WTC11 (cell line): ENCODE results near the gene PKP1. TPM values are rescaled to one million over a fixed set of nuclear protein-coding genes. Genes with fewer than 3 reads are reported as not detected.
A peak's percentile ranks its signal among the peaks of the same experiment; 100 is the strongest.

ENCODE experiments used
- ATAC-seq: fragments of 200-7000 bp; cut with Tn5 transposase; 2 replicates; pipeline ENCODE4 v1.10.0; 2021; ENCODE audit warnings: mild to moderate bottlenecking, moderate library complexity
- CTCF ChIA-PET: fragments of 300-600 bp; sonication (Branson Sonifier 250); formaldehyde crosslinking; loops from one replicate; lab custom pipeline; 2021; ENCODE audit warnings: antibody characterized with exemption; lab: Charles Lee
- POLR2A ChIA-PET: fragments of 350-600 bp; sonication (Branson Sonifier 250); formaldehyde crosslinking; loops from one replicate; lab custom pipeline; 2021; ENCODE audit warnings: antibody characterized with exemption; lab: Charles Lee
- DNase-seq: peaks from one replicate; pipeline ENCODE4 v3.0.0; 2021; ENCODE audit warnings: low spot score
- H3K27ac Mint-ChIP-seq: 2 replicates; pipeline ENCODE4 v1.8.0; 2021; ENCODE audit warnings: mixed read lengths
- H3K27me3 Mint-ChIP-seq: 2 replicates; pipeline ENCODE4 v1.8.0; 2021; ENCODE audit warnings: low read depth, mild to moderate bottlenecking, moderate library complexity, mixed read lengths
- H3K36me3 Mint-ChIP-seq: 2 replicates; pipeline ENCODE4 v1.8.0; 2021; ENCODE audit warnings: mixed read lengths
- H3K4me1 Mint-ChIP-seq: 2 replicates; pipeline ENCODE4 v1.8.0; 2022; ENCODE audit warnings: mixed read lengths
- H3K4me3 Mint-ChIP-seq: 2 replicates; pipeline ENCODE4 v1.8.0; 2021; ENCODE audit warnings: mild to moderate bottlenecking, moderate library complexity, mixed read lengths
- H3K9me3 Mint-ChIP-seq: 2 replicates; pipeline ENCODE4 v1.8.0; 2021; ENCODE audit warnings: mixed read lengths
- ARID4B ChIP-seq: sonication (generic); formaldehyde crosslinking; IDR thresholded peaks from 2 replicates; pipeline ENCODE4 v1.8.0; 2023; ENCODE audit warnings: missing genetic modification reagents, mild to moderate bottlenecking, borderline replicate concordance
- ATF2 ChIP-seq: sonication (generic); formaldehyde crosslinking; IDR thresholded peaks from 2 replicates; pipeline ENCODE4 v1.8.1; 2022; ENCODE audit warnings: low read depth, missing genetic modification reagents, borderline replicate concordance
- CREB1 ChIP-seq: sonication (generic); formaldehyde crosslinking; IDR thresholded peaks from 2 replicates; pipeline ENCODE4 v1.8.0; 2023; ENCODE audit warnings: mild to moderate bottlenecking, missing genetic modification reagents
- CREM ChIP-seq: sonication (generic); formaldehyde crosslinking; IDR thresholded peaks from 2 replicates; pipeline ENCODE4 v1.8.1; 2022; ENCODE audit warnings: mild to moderate bottlenecking, missing genetic modification reagents, moderate library complexity
- E2F1 ChIP-seq: sonication (generic); formaldehyde crosslinking; IDR thresholded peaks from 2 replicates; pipeline ENCODE4 v1.8.0; 2022; ENCODE audit warnings: mild to moderate bottlenecking, missing genetic modification reagents
- E2F4 ChIP-seq: sonication (generic); formaldehyde crosslinking; IDR thresholded peaks from 2 replicates; pipeline ENCODE4 v1.8.1; 2022; ENCODE audit warnings: low read depth, mild to moderate bottlenecking, moderate library complexity, missing genetic modification reagents, borderline replicate concordance
- ELF4 ChIP-seq: sonication (generic); formaldehyde crosslinking; IDR thresholded peaks from 2 replicates; pipeline ENCODE4 v1.8.1; 2022; ENCODE audit warnings: low read depth, mild to moderate bottlenecking, moderate library complexity, missing genetic modification reagents
- EMX1 ChIP-seq: fragments of 250-450 bp; sonication (Bioruptor Pico); IDR thresholded peaks from 2 replicates; pipeline ENCODE4 v1.8.0; 2021; ENCODE audit warnings: mild to moderate bottlenecking
- FOXP1 ChIP-seq: sonication (generic); formaldehyde crosslinking; IDR thresholded peaks from 2 replicates; pipeline ENCODE4 v1.8.0; 2022; ENCODE audit warnings: missing genetic modification reagents, mild to moderate bottlenecking, moderate library complexity, borderline replicate concordance
- GABPB1 ChIP-seq: sonication (generic); formaldehyde crosslinking; IDR thresholded peaks from 2 replicates; pipeline ENCODE4 v1.8.1; 2023; ENCODE audit warnings: mild to moderate bottlenecking, missing genetic modification reagents
- GTF2I ChIP-seq: fragments of 250-450 bp; sonication (Bioruptor Pico); conservative IDR thresholded peaks from 2 replicates; pipeline ENCODE4 v1.4.0; 2021; ENCODE audit warnings: mild to moderate bottlenecking
- JUN ChIP-seq: sonication (generic); formaldehyde crosslinking; IDR thresholded peaks from 2 replicates; pipeline ENCODE4 v1.8.0; 2023; ENCODE audit warnings: mild to moderate bottlenecking, missing genetic modification reagents
- MAX ChIP-seq: sonication (generic); formaldehyde crosslinking; IDR thresholded peaks from 2 replicates; pipeline ENCODE4 v1.8.0; 2022; ENCODE audit warnings: mild to moderate bottlenecking, missing genetic modification reagents
- NFYB ChIP-seq: sonication (generic); formaldehyde crosslinking; conservative IDR thresholded peaks from 2 replicates; pipeline ENCODE4 v1.8.0; 2022; ENCODE audit warnings: low read depth, missing genetic modification reagents
- NR2C2 ChIP-seq: sonication (generic); formaldehyde crosslinking; IDR thresholded peaks from 2 replicates; pipeline ENCODE4 v1.8.0; 2022; ENCODE audit warnings: mild to moderate bottlenecking, missing genetic modification reagents
- PREB ChIP-seq: sonication (generic); formaldehyde crosslinking; IDR thresholded peaks from 2 replicates; pipeline ENCODE4 v1.8.1; 2022; ENCODE audit warnings: mild to moderate bottlenecking, missing genetic modification reagents, moderate library complexity, borderline replicate concordance
- TEAD1 ChIP-seq: sonication (generic); formaldehyde crosslinking; IDR thresholded peaks from 2 replicates; pipeline ENCODE4 v1.8.0; 2022; ENCODE audit warnings: mild to moderate bottlenecking, missing genetic modification reagents
- ZBTB21 ChIP-seq: sonication (generic); formaldehyde crosslinking; IDR thresholded peaks from 2 replicates; pipeline ENCODE4 v1.8.1; 2023; ENCODE audit warnings: mild to moderate bottlenecking, missing genetic modification reagents, borderline replicate concordance
- ZNF263 ChIP-seq: sonication (generic); formaldehyde crosslinking; IDR thresholded peaks from 2 replicates; pipeline ENCODE4 v1.8.1; 2022; ENCODE audit warnings: low read depth, mild to moderate bottlenecking, moderate library complexity, missing genetic modification reagents
- ZNF281 ChIP-seq: sonication (generic); formaldehyde crosslinking; IDR thresholded peaks from 2 replicates; pipeline ENCODE4 v1.8.0; 2023; ENCODE audit warnings: mild to moderate bottlenecking, missing genetic modification reagents
- ZNF416 ChIP-seq: fragments of 250-450 bp; sonication (Bioruptor Pico); IDR thresholded peaks from 2 replicates; pipeline ENCODE4 v1.9.0; 2021; ENCODE audit warnings: mild to moderate bottlenecking, inconsistent platforms
- total RNA-seq: library from RNA; stranded (reverse); gene quantifications from 3 replicates; pipeline ENCODE4 v1.2.3, GENCODE V29; 2021

PKP1 gene
- total RNA-seq, 1 experiment from 2014 or later, result 0.24 TPM

- TF ChIP-seq FOXP1 (CRISPR knock-in tag) (no peak), CREB1 (no peak), E2F1 (CRISPR knock-in tag) (no peak), ELF4 (CRISPR knock-in tag) (no peak), GABPB1 (CRISPR knock-in tag) (no peak), MAX (no peak), JUN (CRISPR knock-in tag) (no peak)
These were observed 88.0 kb downstream of the PKP1 start (continued) for GRCh38 chr1:201371276-201371675.

GRCh38 chr1:201371792-201372191, 88.5 kb downstream of the PKP1 start:
- no peaks in the 10 kb centered on the region for H3K36me3 Mint-ChIP-seq
- H3K27ac Mint-ChIP-seq, result no peak overlapping the region
- no peak overlapping the region for H3K4me3 Mint-ChIP-seq
- ChIA-PET CTCF (interaction anchor here (1.1 to 2.6 kb wide), 6 partner anchors 9 to 112 kb away, joined by 3 to 13 read pairs (median 4); no protein-coding TSS in a partner anchor), POLR2A (no interaction called here)
- no peaks in the 10 kb centered on the region for H3K9me3 Mint-ChIP-seq
- no peak for DNase-seq
- no peak for ATAC-seq
- peaks cover 37% of the 10 kb centered on the region for H3K4me1 Mint-ChIP-seq
- TF ChIP-seq TEAD1 (CRISPR knock-in tag) (no peak), ZNF416 (CRISPR knock-in tag) (no peak), ATF2 (CRISPR knock-in tag) (no peak), PREB (no peak), MAX (no peak)
- H3K27me3 Mint-ChIP-seq, result peaks cover 7% of the 10 kb centered on the region; the same call in 1 of the 2 replicates

- no peaks in the 10 kb centered on the region for H3K9me3 Mint-ChIP-seq
- POLR2A ChIA-PET, result no interaction called here
- H3K27ac Mint-ChIP-seq, result peak overlapping the region; percentile 78
- no peaks in the 10 kb centered on the region for H3K36me3 Mint-ChIP-seq
- DNase-seq (no peak), ATAC-seq (no peak)
- CTCF ChIA-PET, result interaction anchor here (0.6 to 5.6 kb wide), 10 partner anchors 13 to 255 kb away, joined by 4 to 82 read pairs (median 15); no protein-coding TSS in a partner anchor
- peaks cover 58% of the 10 kb centered on the region for H3K4me1 Mint-ChIP-seq
- peaks cover 7% of the 10 kb centered on the region; the same call in 1 of the 2 replicates for H3K27me3 Mint-ChIP-seq
- H3K4me3 Mint-ChIP-seq, result no peak overlapping the region
- TF ChIP-seq ZNF281 (CRISPR knock-in tag) (no peak), GTF2I (CRISPR knock-in tag) (no peak), ZNF263 (CRISPR knock-in tag) (no peak), NFYB (CRISPR knock-in tag) (no peak), NR2C2 (CRISPR knock-in tag) (no peak), E2F4 (CRISPR knock-in tag) (no peak), EMX1 (no peak), ARID4B (CRISPR knock-in tag) (no peak), CREM (CRISPR knock-in tag) (no peak), ZBTB21 (no peak)
These were observed 91.1 kb downstream of the PKP1 start for GRCh38 chr1:201374364-201374763.
